ENCODE measurements around the gene VPS35. TPM values are rescaled to one million over a fixed set of nuclear protein-coding genes. Genes with fewer than 3 reads are reported as not detected.

The VPS35 gene
- total and polyA plus RNA-seq, 10 of the 15 experiments (the other 5 are each of a cell fraction or from before 2014, with no cell fraction given), result 28.5 to 125 (median 60.6) TPM

DNA sequence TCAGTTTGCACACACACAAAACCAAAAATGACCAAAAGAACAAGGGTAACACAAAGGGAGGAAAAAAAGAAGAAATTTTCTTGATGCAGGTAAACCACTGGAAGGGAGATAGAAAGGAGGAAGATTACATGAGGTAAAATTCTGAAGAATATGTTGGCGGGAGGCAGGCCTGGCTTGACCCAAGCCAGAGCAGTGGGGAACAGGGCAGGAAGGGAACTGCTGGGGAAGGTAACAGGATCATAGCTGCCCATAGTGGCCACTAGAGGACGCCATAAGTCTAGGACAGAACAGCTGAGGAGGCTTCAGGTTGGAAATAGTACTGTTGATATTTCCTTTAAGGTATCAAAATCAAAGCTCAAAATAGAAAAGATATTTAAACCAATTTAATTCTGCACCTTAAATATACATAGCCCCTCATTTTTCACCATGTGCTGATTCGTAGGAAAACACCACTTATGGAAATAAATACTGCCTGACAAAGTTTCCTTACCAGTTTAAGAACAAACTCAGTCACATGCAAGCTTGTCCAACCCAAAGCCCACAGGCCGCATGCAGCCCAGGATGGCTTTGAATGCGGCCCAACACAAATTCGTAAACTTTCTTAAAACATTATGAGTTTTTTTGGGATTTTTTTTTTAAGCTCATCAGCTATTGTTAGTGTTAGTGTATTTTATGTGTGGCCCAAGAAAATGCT, 15.5 kb downstream of the VPS35 start:
- in situ Hi-C loops (cut with MboI) (loop anchor here (5.0 kb wide), 1 partner anchor 254 kb away; no protein-coding TSS in a partner anchor), intact Hi-C loops (cut with micrococcal nuclease; ENCODE audit: unreplicated experiment) (loop anchor here (1.0 kb wide), 2 partner anchors 181 to 236 kb away; no protein-coding TSS in a partner anchor)
- Histone ChIP-seq H3K9ac (ENCODE audit: control insufficient read depth, insufficient read depth, low read length) (no peak overlapping the region), H3K27ac (ENCODE audit: control insufficient read depth, insufficient read depth) (no peak overlapping the region), H2AFZ (ENCODE audit: control insufficient read depth, low read depth, low read length) (no peak overlapping the region), H3K4me3 (no peak overlapping the region), H3K79me2 (ENCODE audit: control insufficient read depth, insufficient read depth, low read length) (no peaks in the 10 kb centered on the region), H3K9me3 (replicated peaks; ENCODE audit: control insufficient read depth, insufficient read depth, low read length) (no peaks in the 10 kb centered on the region), H4K20me1 (ENCODE audit: control insufficient read depth, insufficient read depth) (no peaks in the 10 kb centered on the region), H3K4me1 (ENCODE audit: control insufficient read depth, insufficient read depth, low read length) (no peaks in the 10 kb centered on the region), H3K4me2 (ENCODE audit: control insufficient read depth, insufficient read depth) (no peak overlapping the region), H3K36me3 (ENCODE audit: control insufficient read depth in 2 of 2, insufficient read depth in 2 of 2, low read length in 1 of 2) (peaks cover 1 to 27% of the 10 kb centered on the region in 2 experiments), H3K27me3 (replicated peaks in 1 of 2; ENCODE audit: control insufficient read depth in 2 of 2, insufficient read depth in 2 of 2, low read length in 1 of 2) (no peaks in the 10 kb centered on the region)
- ChIA-PET SMC1A (ENCODE audit: uncharacterized antibody, unreplicated experiment) (interaction anchor here (0.8 to 5.4 kb wide), 25 partner anchors 8 to 364 kb away, joined by 3 to 70 read pairs (median 5); no protein-coding TSS in a partner anchor), CTCF (interaction anchor here (0.7 to 6.1 kb wide), 54 partner anchors 11 to 1491 kb away, joined by 3 to 112 read pairs (median 5); partner anchors contain the start of genes GPT2 and ORC6), POLR2A (no interaction called here), RAD21 (ENCODE audit: unreplicated experiment) (interaction anchor here (0.7 to 3.2 kb wide), 31 partner anchors 10 to 1491 kb away, joined by 3 to 50 read pairs (median 4); no protein-coding TSS in a partner anchor)
- DNase-seq (ENCODE audit: low read depth, low spot score), result peak; percentile 27
- peak; percentile 99 for ATAC-seq
- no TSS peak for BruUV-seq (replicated peaks)
- WGBS (ENCODE audit: insufficient coverage, insufficient replicate concordance, low lambda C conversion rate, missing lambda C conversion rate), result 73% methylated on average over 6 of the region's 6 CpGs
- FAIRE-seq, result no peak
- TF ChIP-seq LARP7 (IDR thresholded peaks at IDR 0.05), result no peak
- no peak for TF ChIP-seq GATAD2B (conservative IDR thresholded peaks at IDR 0.05; ENCODE audit: low read depth)
- no peak for TF ChIP-seq SIX5 (IDR thresholded peaks at IDR 0.05; ENCODE audit: low read depth, low read length, severe bottlenecking)
- peak; percentile 81 for TF ChIP-seq SMC3 (IDR thresholded peaks at IDR 0.05; ENCODE audit: borderline replicate concordance, low read length)
- TF ChIP-seq RAD21 (IDR thresholded peaks at IDR 0.05; ENCODE audit: insufficient read depth, low read depth, low read length), result peak; percentile 95
- TF ChIP-seq ZBTB4 (CRISPR knock-in tag; IDR thresholded peaks at IDR 0.05), result no peak
- TF ChIP-seq, protein P1, sequence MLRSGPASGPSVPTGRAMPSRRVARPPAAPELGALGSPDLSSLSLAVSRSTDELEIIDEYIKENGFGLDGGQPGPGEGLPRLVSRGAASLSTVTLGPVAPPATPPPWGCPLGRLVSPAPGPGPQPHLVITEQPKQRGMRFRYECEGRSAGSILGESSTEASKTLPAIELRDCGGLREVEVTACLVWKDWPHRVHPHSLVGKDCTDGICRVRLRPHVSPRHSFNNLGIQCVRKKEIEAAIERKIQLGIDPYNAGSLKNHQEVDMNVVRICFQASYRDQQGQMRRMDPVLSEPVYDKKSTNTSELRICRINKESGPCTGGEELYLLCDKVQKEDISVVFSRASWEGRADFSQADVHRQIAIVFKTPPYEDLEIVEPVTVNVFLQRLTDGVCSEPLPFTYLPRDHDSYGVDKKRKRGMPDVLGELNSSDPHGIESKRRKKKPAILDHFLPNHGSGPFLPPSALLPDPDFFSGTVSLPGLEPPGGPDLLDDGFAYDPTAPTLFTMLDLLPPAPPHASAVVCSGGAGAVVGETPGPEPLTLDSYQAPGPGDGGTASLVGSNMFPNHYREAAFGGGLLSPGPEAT (IDR thresholded peaks at IDR 0.05; ENCODE audit: low read depth), result no peak
- TF ChIP-seq, protein P2, sequence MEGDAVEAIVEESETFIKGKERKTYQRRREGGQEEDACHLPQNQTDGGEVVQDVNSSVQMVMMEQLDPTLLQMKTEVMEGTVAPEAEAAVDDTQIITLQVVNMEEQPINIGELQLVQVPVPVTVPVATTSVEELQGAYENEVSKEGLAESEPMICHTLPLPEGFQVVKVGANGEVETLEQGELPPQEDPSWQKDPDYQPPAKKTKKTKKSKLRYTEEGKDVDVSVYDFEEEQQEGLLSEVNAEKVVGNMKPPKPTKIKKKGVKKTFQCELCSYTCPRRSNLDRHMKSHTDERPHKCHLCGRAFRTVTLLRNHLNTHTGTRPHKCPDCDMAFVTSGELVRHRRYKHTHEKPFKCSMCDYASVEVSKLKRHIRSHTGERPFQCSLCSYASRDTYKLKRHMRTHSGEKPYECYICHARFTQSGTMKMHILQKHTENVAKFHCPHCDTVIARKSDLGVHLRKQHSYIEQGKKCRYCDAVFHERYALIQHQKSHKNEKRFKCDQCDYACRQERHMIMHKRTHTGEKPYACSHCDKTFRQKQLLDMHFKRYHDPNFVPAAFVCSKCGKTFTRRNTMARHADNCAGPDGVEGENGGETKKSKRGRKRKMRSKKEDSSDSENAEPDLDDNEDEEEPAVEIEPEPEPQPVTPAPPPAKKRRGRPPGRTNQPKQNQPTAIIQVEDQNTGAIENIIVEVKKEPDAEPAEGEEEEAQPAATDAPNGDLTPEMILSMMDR (IDR thresholded peaks at IDR 0.05 in 2 of 3, conservative IDR thresholded peaks at IDR 0.05 in 1 of 3; ENCODE audit: control insufficient read depth in 2 of 3, extremely low read depth in 1 of 3, insufficient read depth in 1 of 3, low read depth in 3 of 3, low read length in 3 of 3), result peak; percentile 97 to 99 (median 97); a peak in 5 of 6 replicates
- peak; percentile 27; the same call in 1 of the 2 replicates for TF ChIP-seq SPI1 (IDR thresholded peaks at IDR 0.05; ENCODE audit: borderline replicate concordance, insufficient read depth, low read depth, low read length)
- no peak for TF ChIP-seq NFIC (IDR thresholded peaks at IDR 0.05; ENCODE audit: low read depth, low read length)
- TF ChIP-seq SMARCA5 (IDR thresholded peaks at IDR 0.05), result 0 out of 2 replicates have a peak, but pooled peaks have one; percentile 20
- no peak for TF ChIP-seq CEBPB (IDR thresholded peaks at IDR 0.05; ENCODE audit: borderline replicate concordance in 1 of 2, low read depth in 2 of 2, low read length in 2 of 2)
- TF ChIP-seq CHD2 (IDR thresholded peaks at IDR 0.05; ENCODE audit: borderline replicate concordance, low read depth, low read length), result no peak
- TF ChIP-seq IRF3 (IDR thresholded peaks at IDR 0.05), result no peak

Measured in GM12878 (cell line).